Cardiac fibroblast (primary cell): ENCODE measurements around the gene VSTM2B.

Experiments
- DNase-seq, 2 donors: peaks; one replicate each; pipeline versions ENCODE4 v3.0.0 to v3.0.0-alpha.2; 2010; ENCODE audit warnings: low read depth in 2 of 2
- H3K4me3 ChIP-seq, 2 donors: replicated peaks in 1 of 2; 1 replicate in 1 of 2; 2 replicates in 1 of 2; pipeline ENCODE4 v1.5.1; 2011; ENCODE audit warnings: low read depth in 2 of 2, low read length in 2 of 2, mild to moderate bottlenecking in 2 of 2, moderate library complexity in 1 of 2
- CTCF ChIP-seq: IDR thresholded peaks from one replicate; pipeline ENCODE4 v1.5.1; 2011; ENCODE audit warnings: low read depth, mild to moderate bottlenecking, low read length, inconsistent platforms

The VSTM2B gene

GRCh38 chr19:29565171-29565570, 39.4 kb downstream of the VSTM2B start:
- TF ChIP-seq CTCF, result no peak
- no peak overlapping the region for H3K4me3 ChIP-seq
- DNase-seq, result no peak

DNA sequence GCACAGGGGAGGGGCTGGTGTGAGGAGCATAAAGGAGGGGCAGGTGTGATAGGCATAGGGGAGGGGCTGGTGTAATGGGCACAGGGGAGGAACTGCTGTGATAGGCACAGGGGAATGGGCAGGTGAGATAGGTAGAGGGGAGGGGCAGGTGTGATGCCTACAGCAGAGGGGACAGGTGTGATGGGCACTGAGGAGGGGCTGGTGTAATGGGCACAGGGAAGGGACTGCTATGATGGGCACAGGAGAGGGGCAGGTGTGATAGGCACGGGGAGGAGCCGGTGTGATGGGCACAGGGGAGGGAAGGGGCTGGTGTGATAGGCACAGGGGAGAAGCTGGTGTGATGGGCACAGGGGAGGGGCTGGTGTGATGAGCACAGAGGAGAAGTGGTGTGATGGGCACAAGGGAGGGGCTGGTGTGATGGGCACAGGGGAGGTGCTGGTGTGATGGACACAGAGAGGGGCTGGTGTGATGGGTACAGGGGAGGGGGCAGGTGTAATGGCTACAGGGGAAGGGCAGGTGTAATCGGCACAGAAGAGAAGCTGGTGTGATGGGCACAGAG, 40.8 kb downstream of the VSTM2B start:
- TF ChIP-seq CTCF, result no peak
- DNase-seq, result no peak

DNA sequence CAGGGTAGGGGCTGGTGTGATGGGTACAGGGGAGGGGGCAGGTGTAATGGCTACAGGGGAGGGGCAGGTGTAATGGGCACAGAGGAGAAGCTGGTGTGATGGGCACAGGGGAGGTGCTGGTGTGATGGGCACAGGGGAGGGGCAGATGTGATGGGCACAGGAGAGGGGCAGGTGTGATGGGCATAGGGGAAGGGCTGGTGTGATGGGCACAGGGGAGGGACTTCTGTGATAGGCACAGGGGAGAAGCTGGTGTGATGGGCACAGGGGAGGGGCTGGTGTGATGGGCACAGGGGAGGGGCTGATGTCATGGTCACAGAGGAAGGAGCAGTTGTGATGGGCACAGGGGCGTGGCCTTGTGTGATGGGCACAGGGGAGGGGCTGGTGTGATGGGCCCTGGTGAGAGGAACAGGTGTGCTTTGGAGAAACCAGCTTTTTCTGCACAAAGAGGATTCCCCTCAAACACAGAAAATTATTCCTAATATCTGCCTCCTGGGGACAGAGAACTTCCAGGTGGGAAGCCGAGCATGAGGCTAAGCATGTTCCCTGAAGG, 41.6 kb downstream of the VSTM2B start:
- no peak overlapping the region for H3K4me3 ChIP-seq
- TF ChIP-seq CTCF, result no peak
- DNase-seq, result no peak

More for the DNA sequence above, 40.8 kb downstream of the VSTM2B start:
- no peak overlapping the region for H3K4me3 ChIP-seq

- DNase-seq, result no peak
- TF ChIP-seq CTCF, result no peak
- H3K4me3 ChIP-seq, result no peak overlapping the region
These were observed 42.5 kb downstream of the VSTM2B start for GRCh38 chr19:29568036-29569025.

GRCh38 chr19:29569038-29569911, 43.5 kb downstream of the VSTM2B start:
- DNase-seq, result no peak
- no peak overlapping the region for H3K4me3 ChIP-seq
- no peak for TF ChIP-seq CTCF

GRCh38 chr19:29571181-29571580, 45.4 kb downstream of the VSTM2B start:
- no peak for TF ChIP-seq CTCF
- H3K4me3 ChIP-seq, result no peak overlapping the region
- no peak for DNase-seq
